Stimulated activated CD4-positive, alpha-beta T cell treated with anti-CD3 and anti-CD28 coated beads, Interleukin-15, amount 100 ng/mL, for 48 hours (primary cell): Measurements from ENCODE around the gene IRF2.

Source experiments
- DNase-seq, 2 donors: peaks; one replicate each; pipeline ENCODE4 v3.0.0-alpha.2; 2020; ENCODE audit warnings: low read depth in 2 of 2

The IRF2 gene

GRCh38 chr4:184368290-184368689 is 106.1 kb downstream of the IRF2 start:
- no peak for DNase-seq

- no peak for DNase-seq
Observed at GRCh38 chr4:184364100-184364921, 110.0 kb downstream of the IRF2 start.

GRCh38 chr4:184363258-184363657 is 111.1 kb downstream of the IRF2 start:
- no peak for DNase-seq

GRCh38 chr4:184362396-184362795 is 112.0 kb downstream of the IRF2 start:
- DNase-seq: no peak

GRCh38 chr4:184361443-184361842 is 112.9 kb downstream of the IRF2 start:
- no peak for DNase-seq

- no peak for DNase-seq
Observed at GRCh38 chr4:184359888-184360287, 114.5 kb downstream of the IRF2 start.

- no peak for DNase-seq
Observed at GRCh38 chr4:184358521-184359232, 115.7 kb downstream of the IRF2 start.

GRCh38 chr4:184357772-184358171 is 116.6 kb downstream of the IRF2 start:
- no peak for DNase-seq

- no peak for DNase-seq
Observed at GRCh38 chr4:184357165-184357564, 117.2 kb downstream of the IRF2 start.

- DNase-seq: no peak
Observed at GRCh38 chr4:184356366-184356765, 118.0 kb downstream of the IRF2 start.

GRCh38 chr4:184355857-184356256 is 118.5 kb downstream of the IRF2 start:
- DNase-seq: no peak

GRCh38 chr4:184355111-184355604 is 119.2 kb downstream of the IRF2 start:
- no peak for DNase-seq

- DNase-seq: no peak
Observed at GRCh38 chr4:184352891-184353290, 121.5 kb downstream of the IRF2 start.

- DNase-seq: no peak
Observed at GRCh38 chr4:184351560-184352451, 122.5 kb downstream of the IRF2 start.

- no peak for DNase-seq
Observed at GRCh38 chr4:184350964-184351363, 123.4 kb downstream of the IRF2 start.

- DNase-seq: no peak
Observed at GRCh38 chr4:184350213-184350817, 124.0 kb downstream of the IRF2 start.

- no peak for DNase-seq
Observed at GRCh38 chr4:184349283-184350039, 124.9 kb downstream of the IRF2 start.

GRCh38 chr4:184348311-184349233 is 125.8 kb downstream of the IRF2 start:
- no peak for DNase-seq
